ENCODE results near the gene DAPL1. TPM values are rescaled to one million over a fixed set of nuclear protein-coding genes. Genes with fewer than 3 reads are reported as not detected.

DAPL1 gene
- polyA plus RNA-seq, 1 of the 3 experiments (the other 2 are of a cell fraction), result not detected

GRCh38 chr2:158753641-158754611 lies 41.2 kb upstream of the DAPL1 start:
- WGBS (ENCODE audit: low lambda C conversion rate), result 44% methylated on average over 14 of the region's 14 CpGs
- no peak overlapping the region for H3K27ac ChIP-seq (ENCODE audit: low read depth in 2 of 2, low read length in 1 of 2)
- H3F3A ChIP-seq (replicated peaks; ENCODE audit: insufficient read depth), result no peaks in the 10 kb centered on the region
- ChIA-PET POLR2A (interaction anchor here (1.3 kb wide), 1 partner anchor 297 kb away, joined by 4 read pairs; the partner anchor contains the start of genes CCDC148 and PKP4), CTCF (interaction anchor here (0.6 to 16.1 kb wide), 71 partner anchors 8 to 1275 kb away, joined by 3 to 256 read pairs (median 4); partner anchors contain the start of genes ACVR1C, CCDC148, DAPL1 and PKP4)
- H4K20me1 ChIP-seq (ENCODE audit: insufficient read depth), result no peaks in the 10 kb centered on the region
- no peak overlapping the region; the same call in 1 of the 2 replicates for H2AFZ ChIP-seq (ENCODE audit: low read depth)
- H3K9me3 ChIP-seq, result no peaks in the 10 kb centered on the region
- no peak overlapping the region for H3K9ac ChIP-seq
- H3K9me2 ChIP-seq, result no peaks in the 10 kb centered on the region
- TF ChIP-seq, protein P1, sequence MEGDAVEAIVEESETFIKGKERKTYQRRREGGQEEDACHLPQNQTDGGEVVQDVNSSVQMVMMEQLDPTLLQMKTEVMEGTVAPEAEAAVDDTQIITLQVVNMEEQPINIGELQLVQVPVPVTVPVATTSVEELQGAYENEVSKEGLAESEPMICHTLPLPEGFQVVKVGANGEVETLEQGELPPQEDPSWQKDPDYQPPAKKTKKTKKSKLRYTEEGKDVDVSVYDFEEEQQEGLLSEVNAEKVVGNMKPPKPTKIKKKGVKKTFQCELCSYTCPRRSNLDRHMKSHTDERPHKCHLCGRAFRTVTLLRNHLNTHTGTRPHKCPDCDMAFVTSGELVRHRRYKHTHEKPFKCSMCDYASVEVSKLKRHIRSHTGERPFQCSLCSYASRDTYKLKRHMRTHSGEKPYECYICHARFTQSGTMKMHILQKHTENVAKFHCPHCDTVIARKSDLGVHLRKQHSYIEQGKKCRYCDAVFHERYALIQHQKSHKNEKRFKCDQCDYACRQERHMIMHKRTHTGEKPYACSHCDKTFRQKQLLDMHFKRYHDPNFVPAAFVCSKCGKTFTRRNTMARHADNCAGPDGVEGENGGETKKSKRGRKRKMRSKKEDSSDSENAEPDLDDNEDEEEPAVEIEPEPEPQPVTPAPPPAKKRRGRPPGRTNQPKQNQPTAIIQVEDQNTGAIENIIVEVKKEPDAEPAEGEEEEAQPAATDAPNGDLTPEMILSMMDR (IDR thresholded peaks at IDR 0.05), result peak; percentile 91
- TF ChIP-seq SMC3 (IDR thresholded peaks at IDR 0.05; ENCODE audit: low read depth, low read length), result peak; percentile 82
- TF ChIP-seq NRF1 (IDR thresholded peaks at IDR 0.05; ENCODE audit: low read depth, low read length), result 0 out of 2 replicates have a peak, but pooled peaks have one; percentile 7
- no peak for TF ChIP-seq GATA2 (CRISPR knock-in tag; IDR thresholded peaks at IDR 0.05)
- TF ChIP-seq NFIC (IDR thresholded peaks at IDR 0.05; ENCODE audit: borderline replicate concordance), result no peak
- TF ChIP-seq RAD21 (IDR thresholded peaks at IDR 0.05; ENCODE audit: low read length), result peak; percentile 92
- peak overlapping the region in 1 of 2 experiments; percentile 27; a peak in 1 of 4 replicates for H3K4me3 ChIP-seq (ENCODE audit: low read depth in 2 of 2, low read length in 1 of 2)
- H3K79me2 ChIP-seq (ENCODE audit: insufficient read depth), result no peaks in the 10 kb centered on the region
- no peaks in the 10 kb centered on the region for H3K36me3 ChIP-seq (replicated peaks in 1 of 2; ENCODE audit: control insufficient read depth in 1 of 2, insufficient read depth in 2 of 2, low read length in 1 of 2)
- H3K27me3 ChIP-seq (ENCODE audit: insufficient read depth), result peaks cover 5% of the 10 kb centered on the region; the same call in 1 of the 2 replicates
- peak; percentile 71 for DNase-seq
- H3K4me2 ChIP-seq, result no peak overlapping the region
- 0 out of 4 replicates have a peak, but pooled peaks cover 0 to 2% of the 10 kb centered on the region in 2 experiments for H3K4me1 ChIP-seq (ENCODE audit: control insufficient read depth in 1 of 2, insufficient read depth in 2 of 2, low read depth in 1 of 2, low read length in 1 of 2)

DNA sequence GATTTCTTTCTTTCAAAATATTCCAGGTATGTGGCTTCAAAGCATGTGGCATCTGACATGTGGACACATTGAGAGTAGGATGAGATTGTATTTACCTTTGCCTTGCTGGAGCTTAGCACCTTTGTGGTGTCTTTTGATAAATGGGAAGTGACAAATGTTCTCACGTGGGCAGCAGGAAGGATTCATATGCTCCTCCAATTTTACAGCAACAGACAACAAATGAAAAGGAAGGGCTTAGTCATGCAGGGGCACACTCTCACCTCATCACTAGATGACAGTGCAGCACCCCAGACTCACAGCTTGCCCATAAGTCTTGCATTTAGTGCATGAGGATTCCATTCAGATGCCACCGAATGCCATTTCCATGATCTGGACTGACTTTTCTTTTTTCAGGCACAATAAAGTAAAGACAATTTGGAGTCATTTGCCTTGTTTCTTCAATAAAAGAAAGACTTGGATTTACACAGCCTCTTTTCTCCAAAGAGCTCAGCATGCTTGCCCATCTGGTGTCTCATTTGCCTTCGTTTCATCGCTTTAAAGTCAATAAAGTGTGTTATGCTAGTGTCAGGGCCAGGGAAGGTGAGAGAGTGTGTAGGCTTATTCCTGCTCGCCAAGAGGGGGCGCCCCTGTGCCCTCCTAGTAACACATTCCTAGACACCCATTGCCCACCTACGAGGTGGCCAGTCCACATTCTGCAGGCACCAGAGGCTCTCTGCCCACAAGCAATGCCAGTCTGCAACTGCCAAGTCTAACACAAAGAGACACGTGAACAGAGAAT lies 39.6 kb upstream of the DAPL1 start:
- WGBS (ENCODE audit: low lambda C conversion rate), result 59% methylated on average over 7 of the region's 8 CpGs
- CTCF ChIA-PET, result interaction anchor here (1.3 to 16.1 kb wide), 14 partner anchors 12 to 1267 kb away, joined by 4 to 256 read pairs (median 14); partner anchors contain the start of genes ACVR1C, CCDC148 and PKP4

More for the DNA sequence above, 39.6 kb upstream of the DAPL1 start:
- H3K27ac ChIP-seq (ENCODE audit: low read depth in 2 of 2, low read length in 1 of 2), result no peak overlapping the region
- H3K4me3 ChIP-seq (ENCODE audit: low read depth in 2 of 2, low read length in 1 of 2), result no peak overlapping the region
- H4K20me1 ChIP-seq (ENCODE audit: insufficient read depth), result no peaks in the 10 kb centered on the region
- DNase-seq, result no peak
- H3K9ac ChIP-seq, result no peak overlapping the region
- POLR2A ChIA-PET, result no interaction called here
- H3K79me2 ChIP-seq (ENCODE audit: insufficient read depth), result no peaks in the 10 kb centered on the region
- no peaks in the 10 kb centered on the region for H3K9me3 ChIP-seq
- no peak overlapping the region for H2AFZ ChIP-seq (ENCODE audit: low read depth)
- H3K36me3 ChIP-seq (replicated peaks in 1 of 2; ENCODE audit: control insufficient read depth in 1 of 2, insufficient read depth in 2 of 2, low read length in 1 of 2), result no peaks in the 10 kb centered on the region
- 0 out of 4 replicates have a peak, but pooled peaks cover 0 to 2% of the 10 kb centered on the region in 2 experiments for H3K4me1 ChIP-seq (ENCODE audit: control insufficient read depth in 1 of 2, insufficient read depth in 2 of 2, low read depth in 1 of 2, low read length in 1 of 2)
- no peaks in the 10 kb centered on the region for H3K9me2 ChIP-seq
- H3K27me3 ChIP-seq (ENCODE audit: insufficient read depth), result peaks cover 3% of the 10 kb centered on the region; the same call in 1 of the 2 replicates
- TF ChIP-seq CHD2 (IDR thresholded peaks at IDR 0.05; ENCODE audit: low read length, partially characterized antibody), result no peak
- TF ChIP-seq, protein P1 (IDR thresholded peaks at IDR 0.05), result peak; percentile 44
- H3K4me2 ChIP-seq, result no peak overlapping the region
- no peaks in the 10 kb centered on the region for H3F3A ChIP-seq (replicated peaks; ENCODE audit: insufficient read depth)
